Breast epithelium (tissue), 3 donors: ENCODE measurements around the gene ISCU.

Experiments
- POLR2A ChIP-seq: fragments of 450-650 bp; IDR thresholded peaks from one replicate; pipeline ENCODE4 v1.6.1; 2016; ENCODE audit warnings: antibody characterized with exemption, mild to moderate bottlenecking, moderate library complexity
- TF ChIP-seq, protein P1 (sequence below), 3 donors: fragments of 450-650 bp; IDR thresholded peaks; one replicate each; pipeline ENCODE4 v1.5.1; 2016 to 2017; ENCODE audit warnings: antibody characterized with exemption in 3 of 3, mild to moderate bottlenecking in 3 of 3, moderate library complexity in 3 of 3

DNA sequence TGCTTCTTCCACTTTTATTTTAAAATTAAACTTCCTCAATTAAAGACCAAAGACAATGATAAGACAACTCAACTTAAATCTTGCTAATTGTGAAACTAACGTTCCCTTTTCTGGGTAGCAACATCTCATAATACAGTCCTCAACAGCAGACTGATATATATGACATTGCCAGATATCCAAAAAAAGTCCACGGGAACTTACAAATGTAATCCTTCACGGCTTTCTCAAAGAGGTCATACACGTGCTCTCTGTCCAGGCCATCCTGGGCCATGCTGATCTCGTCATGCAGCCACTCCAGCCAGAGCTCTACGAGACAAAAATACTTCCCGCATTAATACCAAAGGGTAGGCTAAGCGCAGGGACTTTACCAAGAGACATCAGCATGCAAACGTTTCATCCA lies 14.7 kb upstream of the ISCU start:
- TF ChIP-seq, protein P1, sequence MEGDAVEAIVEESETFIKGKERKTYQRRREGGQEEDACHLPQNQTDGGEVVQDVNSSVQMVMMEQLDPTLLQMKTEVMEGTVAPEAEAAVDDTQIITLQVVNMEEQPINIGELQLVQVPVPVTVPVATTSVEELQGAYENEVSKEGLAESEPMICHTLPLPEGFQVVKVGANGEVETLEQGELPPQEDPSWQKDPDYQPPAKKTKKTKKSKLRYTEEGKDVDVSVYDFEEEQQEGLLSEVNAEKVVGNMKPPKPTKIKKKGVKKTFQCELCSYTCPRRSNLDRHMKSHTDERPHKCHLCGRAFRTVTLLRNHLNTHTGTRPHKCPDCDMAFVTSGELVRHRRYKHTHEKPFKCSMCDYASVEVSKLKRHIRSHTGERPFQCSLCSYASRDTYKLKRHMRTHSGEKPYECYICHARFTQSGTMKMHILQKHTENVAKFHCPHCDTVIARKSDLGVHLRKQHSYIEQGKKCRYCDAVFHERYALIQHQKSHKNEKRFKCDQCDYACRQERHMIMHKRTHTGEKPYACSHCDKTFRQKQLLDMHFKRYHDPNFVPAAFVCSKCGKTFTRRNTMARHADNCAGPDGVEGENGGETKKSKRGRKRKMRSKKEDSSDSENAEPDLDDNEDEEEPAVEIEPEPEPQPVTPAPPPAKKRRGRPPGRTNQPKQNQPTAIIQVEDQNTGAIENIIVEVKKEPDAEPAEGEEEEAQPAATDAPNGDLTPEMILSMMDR (IDR thresholded peaks at IDR 0.05), result no peak
- no peak for TF ChIP-seq POLR2A
